HT-29 (cell line): Measurements from ENCODE around the gene IL1RAPL2. TPM values are rescaled to one million over a fixed set of nuclear protein-coding genes. Genes with fewer than 3 reads are reported as not detected.
A peak's percentile ranks its signal among the peaks of the same experiment; 100 is the strongest.
"Not testable (repeated sequence)": the region's sequence is repeated elsewhere in the genome, so short reads cannot be mapped to it uniquely, and the experiment has no call there.

Experiments used
- DNase-seq: peaks from one replicate; pipeline ENCODE4 v3.0.0-alpha.2; 2015; ENCODE audit warnings: low spot score
- total RNA-seq: library from RNA; depleted of rRNA; stranded (reverse); fragments of >200 nt; shearing (Covaris generic); gene quantifications from 2 replicates; pipeline ENCODE4 v1.2.3, GENCODE V29; 2014

IL1RAPL2 gene
- total RNA-seq, 1 experiment from 2014 or later: not detected

DNA sequence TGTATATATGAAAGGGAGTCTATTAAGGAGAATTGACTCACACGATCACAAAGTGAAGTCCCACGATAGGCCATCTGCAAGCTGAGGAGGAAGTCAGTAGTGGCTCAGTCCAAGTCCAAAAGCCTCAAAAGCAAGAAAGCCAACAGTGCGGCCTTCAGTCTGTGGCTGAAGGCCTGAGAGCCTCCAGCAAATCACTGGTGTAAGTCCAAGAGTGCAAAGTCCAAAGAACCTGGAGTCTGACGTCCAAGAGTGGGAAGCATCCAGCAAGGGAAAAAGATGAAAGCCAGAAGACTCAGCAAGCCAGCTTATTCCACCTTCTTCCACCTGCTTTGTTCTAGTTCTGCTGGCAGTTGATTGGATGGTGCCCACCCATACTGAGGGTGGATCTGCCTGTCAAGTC, 104.1 kb downstream of the IL1RAPL2 start:
- no peak for DNase-seq

DNA sequence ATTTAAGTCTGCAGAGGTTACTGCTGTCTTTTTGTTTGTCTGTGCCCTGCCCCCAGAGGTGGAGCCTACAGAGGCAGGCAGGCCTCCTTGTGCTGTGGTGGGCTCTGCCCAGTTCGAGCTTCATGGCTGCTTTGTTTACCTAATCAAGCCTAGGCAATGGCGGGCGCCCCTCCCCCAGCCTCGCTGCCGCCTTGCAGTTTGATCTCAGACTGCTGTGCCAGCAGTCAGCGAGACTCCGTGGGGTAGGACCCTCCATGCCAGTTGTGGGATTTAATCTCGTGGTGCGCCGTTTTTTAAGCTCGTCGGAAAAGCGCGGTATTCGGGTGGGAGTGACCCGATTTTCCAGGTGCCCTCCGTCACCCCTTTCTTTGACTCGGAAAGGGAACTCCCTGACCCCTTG, 111.5 kb downstream of the IL1RAPL2 start:
- not testable (repeated sequence) for DNase-seq

DNA sequence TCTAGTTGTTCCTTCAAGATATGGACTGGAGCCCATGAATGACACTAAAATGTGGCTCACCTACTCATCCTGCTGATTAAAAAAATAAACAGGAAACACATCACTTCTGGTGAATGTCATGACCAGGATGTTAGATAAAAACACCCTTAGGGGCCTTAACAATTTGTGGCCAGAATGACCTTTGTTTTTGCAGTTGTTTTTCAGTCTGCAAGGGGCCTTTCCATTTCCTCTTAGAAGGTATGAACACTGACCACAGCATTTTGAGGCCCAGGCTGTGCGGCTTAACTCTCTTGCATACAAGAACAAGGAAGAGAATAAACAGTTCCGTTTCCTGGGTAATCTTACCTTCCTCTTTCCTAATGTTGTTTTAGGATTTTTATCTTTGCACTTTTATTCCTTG, 113.2 kb downstream of the IL1RAPL2 start:
- DNase-seq: no peak

DNA sequence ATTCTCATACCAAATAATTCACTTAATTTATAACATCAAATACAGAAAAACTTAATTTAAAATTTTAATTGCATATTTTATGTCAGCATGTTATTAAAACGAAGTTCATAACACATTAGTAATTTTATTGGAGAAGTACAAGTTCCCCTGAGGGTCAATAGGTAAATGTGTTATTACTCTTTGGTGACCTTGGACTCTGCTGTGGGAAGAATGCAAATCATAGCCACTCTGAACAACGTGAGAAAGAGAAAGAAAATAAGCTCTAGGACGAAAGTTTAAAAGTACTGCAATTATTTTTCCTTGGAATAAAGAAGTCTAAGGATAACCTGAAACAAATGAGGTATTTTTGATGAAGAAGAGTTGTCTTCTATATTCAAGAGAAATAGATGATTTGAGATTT, 115.2 kb downstream of the IL1RAPL2 start:
- no peak for DNase-seq

DNA sequence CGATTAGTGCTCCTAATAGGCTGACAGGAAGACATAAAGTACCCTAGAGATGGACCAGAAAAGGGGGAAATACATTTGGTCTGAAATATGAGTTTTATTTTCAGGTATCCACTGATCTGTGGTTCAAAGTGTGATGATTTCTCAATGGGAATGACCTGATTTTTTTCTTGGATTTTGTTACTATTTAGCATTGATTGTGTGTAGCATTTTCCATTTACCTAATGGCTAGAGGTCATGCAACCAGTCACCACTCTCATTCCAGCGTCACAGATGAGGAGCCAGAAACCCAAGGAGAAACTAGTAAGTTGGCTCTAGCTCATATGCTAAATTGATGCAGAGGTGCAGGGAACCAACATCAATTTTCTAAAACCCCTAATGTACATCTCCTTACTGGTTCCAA, 118.1 kb downstream of the IL1RAPL2 start:
- DNase-seq: no peak

DNA sequence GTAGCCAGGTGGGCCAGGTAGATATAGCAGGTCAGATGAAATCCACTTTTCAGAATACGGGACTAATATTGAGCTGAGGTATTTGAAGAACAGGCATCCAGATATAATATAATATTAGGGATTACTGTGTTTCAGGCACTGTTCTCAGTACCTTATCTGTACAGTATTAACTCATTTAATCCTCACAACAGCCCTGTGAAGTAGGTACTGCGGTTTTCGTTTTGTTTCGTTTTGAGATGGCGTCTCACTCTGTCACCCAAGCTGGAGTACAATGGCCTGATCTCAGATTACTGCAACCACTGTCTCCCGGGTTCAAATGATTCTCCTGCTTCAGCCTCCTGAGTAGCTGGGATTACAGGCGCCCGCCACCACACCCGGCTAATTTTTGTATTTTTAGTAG, 129.6 kb downstream of the IL1RAPL2 start:
- no peak for DNase-seq

DNA sequence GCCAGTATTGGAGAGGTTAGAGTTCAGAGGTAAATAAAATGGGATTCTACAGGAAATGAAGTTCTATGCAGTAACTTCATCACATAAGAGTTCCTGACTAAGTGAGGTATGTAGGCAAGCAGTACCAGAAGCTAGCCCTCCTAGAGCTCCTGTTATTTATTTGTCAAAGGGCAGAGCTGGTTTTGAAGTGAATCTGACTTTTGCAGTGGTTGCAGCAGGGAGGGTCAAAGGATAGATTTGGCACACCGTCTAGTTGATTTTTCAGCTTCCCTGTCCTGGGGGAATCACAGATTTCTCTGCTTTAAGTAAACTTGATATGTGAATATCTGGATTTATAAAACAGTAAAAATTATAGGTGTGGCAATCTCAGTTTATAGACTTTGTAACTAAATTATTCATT, 130.7 kb downstream of the IL1RAPL2 start:
- no peak for DNase-seq

DNA sequence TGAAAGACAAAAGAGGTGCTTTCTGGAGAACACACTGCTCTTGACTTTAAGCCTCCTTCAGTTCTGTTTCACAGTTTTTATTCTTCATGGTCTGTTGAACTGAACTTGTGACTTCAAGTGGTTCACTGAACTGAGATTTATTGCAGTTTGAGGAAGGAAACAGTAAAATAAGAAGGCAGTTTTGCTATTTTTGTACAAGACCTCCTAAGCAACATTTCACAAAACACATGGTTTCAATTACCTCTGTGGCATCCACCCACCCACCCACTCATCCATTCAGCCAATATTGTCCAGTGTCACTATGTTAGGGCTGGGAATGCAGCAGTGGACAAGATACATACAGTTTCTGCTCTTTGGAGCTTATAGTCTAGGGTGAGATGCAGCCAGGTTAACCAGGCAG, 131.3 kb downstream of the IL1RAPL2 start:
- no peak for DNase-seq

DNA sequence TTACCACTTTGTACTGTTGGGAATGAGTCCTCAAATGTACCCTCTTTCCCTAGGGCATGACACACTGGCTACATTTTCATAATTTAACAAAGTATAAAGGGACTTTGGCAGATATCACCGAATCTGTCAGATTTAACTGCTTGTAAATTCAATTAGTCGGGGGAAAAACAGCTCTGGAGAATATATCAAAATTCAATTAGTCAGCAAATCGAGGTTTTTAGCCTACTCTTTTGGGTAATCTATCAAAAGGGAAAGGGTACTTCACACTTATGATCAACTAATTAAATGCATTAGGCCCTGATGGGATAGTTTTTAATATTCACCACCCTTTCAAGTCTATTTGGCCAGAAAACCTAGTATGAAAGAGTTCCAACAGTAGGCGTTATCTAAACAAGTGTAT, 141.0 kb downstream of the IL1RAPL2 start:
- DNase-seq: no peak

DNA sequence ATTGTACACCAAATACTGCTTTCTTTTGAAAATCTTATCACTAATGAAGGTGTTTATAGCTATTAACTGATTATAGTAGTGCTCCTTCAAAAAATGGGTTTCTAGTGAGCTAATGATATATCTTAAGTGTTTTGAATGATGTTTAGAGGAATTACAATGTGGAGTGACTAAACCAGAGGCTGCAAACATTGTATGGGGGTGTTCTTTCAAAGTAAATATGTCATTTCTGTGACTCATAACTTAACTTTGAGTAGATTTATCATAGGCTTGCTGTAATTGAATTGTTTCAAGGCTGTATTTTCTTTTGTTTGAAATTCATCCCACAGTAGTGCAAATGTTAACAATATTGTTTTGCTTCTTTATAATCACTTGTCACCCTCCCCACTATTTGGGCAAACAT, 141.6 kb downstream of the IL1RAPL2 start:
- no peak for DNase-seq

DNA sequence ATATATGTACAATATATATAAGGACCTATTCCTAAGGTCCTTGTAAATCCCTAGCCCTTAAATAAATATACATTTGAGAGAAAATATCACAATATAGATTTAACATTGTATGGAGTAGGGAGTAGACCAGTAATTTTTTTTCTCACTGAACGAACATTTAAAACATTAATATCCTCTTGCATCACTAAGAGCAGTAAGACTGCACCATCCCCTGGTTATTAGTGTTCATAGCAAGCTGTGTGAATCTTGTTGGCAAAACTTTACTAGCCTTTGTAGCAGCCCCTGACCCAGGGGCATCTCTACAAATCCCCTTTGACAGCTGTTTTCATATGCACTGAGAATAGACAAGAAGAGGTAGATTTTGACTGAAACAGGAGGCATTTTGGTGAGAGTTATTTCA, 146.5 kb downstream of the IL1RAPL2 start:
- DNase-seq: peak; percentile 15

DNA sequence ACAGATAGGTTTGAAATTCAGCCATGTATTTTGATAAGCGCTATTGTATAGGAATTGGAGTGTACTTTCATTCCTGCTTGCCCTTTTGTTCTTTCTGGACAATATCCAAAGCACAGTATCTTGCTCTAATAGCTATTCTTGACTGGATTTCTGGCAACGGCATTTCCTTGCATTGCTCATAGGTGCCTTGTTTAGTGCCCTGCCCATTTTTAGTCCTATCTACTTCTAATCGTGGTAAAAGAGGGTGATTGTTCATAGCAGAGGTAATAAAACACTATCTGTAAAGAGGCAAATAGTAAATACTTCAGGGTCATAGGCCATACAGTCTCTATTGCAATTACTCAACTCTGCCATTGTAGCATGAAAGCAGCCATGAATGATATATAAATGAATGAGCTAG, 155.9 kb downstream of the IL1RAPL2 start:
- peak; percentile 5 for DNase-seq

DNA sequence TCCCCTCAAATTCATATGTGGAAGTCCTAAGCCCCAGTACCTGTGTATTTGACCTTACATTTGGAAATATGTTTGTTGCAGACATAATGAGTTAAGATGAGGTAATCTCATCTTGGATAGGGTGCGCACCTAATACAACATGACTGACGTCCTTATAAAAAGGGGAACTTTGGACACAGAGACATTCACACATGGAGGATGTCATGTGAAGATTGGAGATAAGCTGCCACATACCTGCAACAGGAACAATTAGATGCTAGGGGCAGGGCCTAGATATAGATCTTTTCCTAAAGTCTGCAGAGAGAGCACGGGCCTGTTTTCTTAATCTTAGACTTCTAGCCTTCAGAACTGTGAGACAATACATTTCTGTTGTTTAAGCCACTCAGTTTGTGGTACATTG, 162.5 kb downstream of the IL1RAPL2 start:
- DNase-seq: no peak

DNA sequence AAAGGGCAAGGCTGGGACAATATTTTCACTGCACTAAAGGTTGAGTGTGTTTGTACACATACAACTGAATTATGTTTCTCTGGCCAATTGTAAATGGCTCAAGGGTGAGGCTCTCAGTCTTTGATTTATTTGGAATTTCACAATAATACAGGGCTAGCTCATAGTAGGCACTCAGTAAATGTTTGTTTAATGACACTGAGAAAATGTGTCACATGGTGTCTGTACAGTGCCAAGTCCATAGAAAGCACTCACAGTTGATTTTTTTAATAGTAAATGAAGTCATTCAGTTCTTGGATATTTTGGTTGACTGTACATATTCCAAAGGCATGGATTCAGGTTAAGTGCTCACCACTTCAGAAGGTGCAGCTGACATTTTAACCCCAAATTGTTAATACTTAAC, 176.4 kb downstream of the IL1RAPL2 start:
- DNase-seq: no peak

DNA sequence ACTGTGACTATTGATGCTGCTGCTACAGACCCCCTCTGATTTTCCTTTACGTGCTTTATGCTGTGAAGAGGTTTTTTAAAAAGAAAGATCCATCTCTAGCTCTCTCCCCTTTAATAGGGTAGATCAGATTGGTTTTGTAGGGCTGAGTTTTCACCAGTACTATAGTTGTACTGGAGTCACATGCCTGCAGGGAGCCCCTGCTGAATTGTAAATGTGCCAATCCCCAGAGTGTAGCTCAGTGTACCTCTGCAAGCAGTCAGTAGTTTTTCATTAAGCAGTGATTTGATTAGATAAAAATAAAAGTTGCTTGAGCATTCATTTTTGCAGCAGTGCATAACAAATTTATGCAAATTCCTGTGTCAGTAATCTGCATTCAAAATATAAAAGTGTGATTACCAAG, 179.2 kb downstream of the IL1RAPL2 start:
- DNase-seq: no peak

DNA sequence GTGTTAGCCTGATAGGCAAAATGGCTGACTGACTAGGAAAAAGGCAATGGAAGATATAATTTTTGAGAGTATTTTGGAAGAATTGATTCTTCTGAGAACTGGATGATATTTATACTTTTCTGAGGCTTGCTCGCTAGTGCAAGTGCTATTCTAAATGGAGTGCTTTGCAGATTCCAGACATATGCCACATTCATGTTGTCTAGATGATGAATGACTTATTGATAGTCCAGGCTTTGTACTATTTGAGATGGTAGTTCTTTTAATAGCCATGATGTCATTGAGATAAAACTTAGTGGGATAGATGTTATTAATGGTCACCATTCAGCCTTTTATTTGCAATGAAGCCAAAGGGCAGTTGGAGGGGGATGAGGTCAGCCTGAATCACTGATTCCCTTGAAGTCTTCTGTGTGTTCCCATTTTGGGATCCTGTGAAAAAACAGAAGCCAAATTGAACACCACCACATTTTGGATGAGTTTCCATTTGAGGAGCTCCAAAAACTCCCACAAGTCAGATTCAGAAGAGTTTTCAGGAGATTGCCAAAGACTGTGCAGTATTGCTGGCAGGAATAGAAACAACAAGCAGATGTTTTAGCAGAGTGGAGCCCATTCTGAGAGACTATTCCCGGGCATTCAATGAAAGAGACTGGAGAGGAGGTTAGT, 184.1 kb downstream of the IL1RAPL2 start:
- no peak for DNase-seq

DNA sequence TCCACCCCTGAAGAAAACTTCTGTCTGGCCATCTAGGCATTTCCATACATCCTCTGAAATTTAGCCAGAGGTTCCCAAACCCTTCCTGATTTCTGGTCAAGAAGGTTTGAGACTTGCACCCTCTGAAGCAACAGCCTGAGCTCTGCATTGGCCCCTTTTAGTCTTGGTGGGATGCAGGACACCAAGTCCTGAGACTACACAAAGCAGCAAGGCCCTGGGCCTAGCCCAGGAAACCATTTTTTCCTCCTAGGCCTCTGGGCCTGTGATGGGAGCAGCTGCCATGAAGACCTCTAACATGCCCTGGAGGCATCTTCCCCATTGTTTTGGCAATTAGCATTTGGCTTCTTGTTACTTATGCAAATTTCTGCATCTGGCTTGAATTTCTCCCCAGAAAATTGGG, 196.6 kb downstream of the IL1RAPL2 start:
- no peak for DNase-seq

DNA sequence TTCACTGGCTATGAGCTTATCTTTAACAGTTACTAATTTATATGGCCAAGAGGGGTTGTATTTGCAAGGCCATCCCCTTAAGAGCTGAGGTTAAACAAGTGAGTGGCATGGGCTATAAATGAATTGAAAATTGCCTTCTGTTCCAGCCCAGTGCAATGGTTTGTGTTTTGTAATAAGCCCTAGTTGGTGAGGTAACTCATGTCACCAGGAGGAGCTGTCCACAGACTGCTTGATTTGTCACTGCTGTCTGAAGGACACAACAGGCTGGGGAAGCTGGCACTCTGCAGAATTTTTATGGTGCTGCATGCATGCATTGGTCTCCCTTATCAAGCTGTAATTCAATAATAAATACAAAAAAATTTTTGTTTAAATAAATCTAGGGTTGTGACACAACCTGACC, 223.8 kb downstream of the IL1RAPL2 start:
- no peak for DNase-seq

DNA sequence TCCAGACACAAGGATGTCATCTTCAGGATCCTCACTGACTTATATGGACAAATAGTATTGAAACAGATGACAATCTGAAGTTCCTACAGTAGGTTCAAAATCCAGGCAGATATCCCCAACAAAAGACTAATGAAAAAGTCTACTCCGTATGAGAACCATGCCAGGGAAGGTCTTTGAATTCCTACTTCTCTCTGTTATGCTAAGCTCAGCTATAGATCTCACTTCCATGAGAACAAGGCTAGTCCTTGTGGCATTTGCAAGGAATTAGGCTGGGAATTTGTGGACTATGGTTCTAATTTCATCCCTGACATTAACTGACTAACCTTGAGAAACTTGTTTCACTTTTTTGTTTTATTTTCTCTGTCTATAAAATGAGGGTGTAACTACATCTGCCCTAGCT, 229.8 kb downstream of the IL1RAPL2 start:
- DNase-seq: no peak

DNA sequence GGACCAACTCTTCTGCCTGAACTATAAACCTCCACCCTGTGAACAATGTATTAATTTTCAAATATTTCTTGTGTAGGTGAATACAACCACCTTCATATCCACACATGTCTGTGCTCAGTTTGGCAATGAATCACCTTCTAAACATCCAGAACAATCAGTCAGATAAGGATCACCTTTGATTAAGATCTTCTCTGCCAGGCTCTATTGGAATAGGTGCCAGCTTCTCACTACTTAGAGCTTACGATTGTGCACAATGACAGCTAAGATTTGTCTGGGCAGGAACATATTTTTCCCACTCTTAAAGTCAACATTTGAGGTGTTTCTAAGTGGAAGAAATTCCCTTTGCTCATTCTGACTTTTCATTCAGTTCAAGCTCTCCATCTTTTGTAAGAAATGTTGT, 237.2 kb downstream of the IL1RAPL2 start:
- no peak for DNase-seq

DNA sequence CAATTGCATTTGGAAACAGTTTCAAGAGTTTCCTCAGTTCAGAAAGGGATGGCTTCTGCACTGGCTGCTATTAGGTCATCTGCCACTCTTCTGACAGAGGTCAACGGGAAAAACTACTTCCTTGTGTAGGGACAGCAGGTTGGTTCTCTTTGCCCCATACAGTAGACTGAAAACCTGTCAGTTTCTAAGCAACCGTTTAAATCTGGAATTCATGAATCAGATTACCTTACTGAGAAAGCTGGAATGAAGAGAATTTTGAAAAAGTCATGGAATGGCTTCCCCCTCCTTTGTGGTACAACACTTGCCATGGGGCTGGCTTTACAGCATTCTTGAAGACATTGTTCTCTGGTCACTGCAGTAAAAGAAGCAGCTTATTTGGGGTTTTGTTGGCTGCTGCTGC, 240.3 kb downstream of the IL1RAPL2 start:
- no peak for DNase-seq

DNA sequence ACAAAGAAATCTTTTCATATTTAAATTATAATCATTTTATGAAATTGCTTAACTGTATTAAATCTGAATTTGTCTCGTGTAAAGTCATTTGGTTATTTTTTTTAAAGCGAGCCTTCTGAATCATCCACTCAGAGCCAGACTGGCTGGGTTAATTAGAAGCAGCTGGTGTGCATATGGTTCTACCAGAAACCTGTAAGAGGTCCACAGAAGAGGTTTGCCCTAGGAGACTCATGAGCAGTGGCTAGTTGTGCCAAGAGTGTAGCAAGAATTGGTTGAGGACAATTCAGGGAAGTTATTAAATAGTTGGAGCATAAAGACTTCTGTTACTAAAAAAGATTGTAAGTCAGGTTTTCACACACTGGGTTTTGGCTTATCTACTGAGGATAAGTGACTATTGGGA, 267.4 kb downstream of the IL1RAPL2 start:
- no peak for DNase-seq

DNA sequence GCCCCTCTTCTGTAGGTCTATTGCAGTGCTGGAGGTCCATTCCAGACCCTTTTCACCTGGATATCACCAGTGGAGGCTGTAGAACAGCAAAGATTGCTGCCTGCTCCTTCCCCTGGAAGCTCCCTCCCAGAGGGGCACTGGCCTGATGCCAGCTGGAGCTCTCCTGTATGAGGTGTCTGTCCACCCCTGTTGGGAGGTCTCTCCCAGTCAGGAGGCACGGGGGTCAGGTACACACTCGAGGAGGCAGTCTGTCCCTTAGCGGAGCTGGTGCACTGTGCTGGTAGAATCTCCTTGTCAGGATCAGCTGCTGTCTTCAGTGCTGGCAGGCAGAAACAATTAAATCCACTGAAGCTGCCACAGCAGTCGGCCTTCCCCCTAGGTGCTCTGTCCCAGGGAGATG, 276.6 kb downstream of the IL1RAPL2 start:
- DNase-seq: no peak

DNA sequence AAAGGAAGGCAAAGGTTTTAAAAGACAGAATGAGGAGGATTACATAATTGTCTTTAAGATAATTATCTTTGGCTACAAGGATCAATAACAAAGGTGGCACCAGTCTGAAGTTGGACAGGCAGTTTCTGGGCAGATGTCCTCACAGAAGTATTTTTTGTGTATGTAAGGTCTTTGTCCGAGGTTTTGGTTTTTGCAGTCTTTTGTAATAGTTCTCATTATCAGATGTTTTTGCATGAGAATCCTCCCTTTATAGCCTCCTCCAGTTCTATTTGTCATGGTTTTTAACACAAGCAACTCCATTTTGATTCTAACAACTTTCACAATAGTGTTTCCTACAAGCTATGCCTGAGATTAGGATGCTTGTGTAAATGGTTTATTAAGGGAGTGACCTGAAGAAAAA, 286.2 kb downstream of the IL1RAPL2 start:
- DNase-seq: no peak
